Measurements from ENCODE around the gene SLC22A12.
A peak's percentile ranks its signal among the peaks of the same experiment; 100 is the strongest.

The SLC22A12 gene

DNA sequence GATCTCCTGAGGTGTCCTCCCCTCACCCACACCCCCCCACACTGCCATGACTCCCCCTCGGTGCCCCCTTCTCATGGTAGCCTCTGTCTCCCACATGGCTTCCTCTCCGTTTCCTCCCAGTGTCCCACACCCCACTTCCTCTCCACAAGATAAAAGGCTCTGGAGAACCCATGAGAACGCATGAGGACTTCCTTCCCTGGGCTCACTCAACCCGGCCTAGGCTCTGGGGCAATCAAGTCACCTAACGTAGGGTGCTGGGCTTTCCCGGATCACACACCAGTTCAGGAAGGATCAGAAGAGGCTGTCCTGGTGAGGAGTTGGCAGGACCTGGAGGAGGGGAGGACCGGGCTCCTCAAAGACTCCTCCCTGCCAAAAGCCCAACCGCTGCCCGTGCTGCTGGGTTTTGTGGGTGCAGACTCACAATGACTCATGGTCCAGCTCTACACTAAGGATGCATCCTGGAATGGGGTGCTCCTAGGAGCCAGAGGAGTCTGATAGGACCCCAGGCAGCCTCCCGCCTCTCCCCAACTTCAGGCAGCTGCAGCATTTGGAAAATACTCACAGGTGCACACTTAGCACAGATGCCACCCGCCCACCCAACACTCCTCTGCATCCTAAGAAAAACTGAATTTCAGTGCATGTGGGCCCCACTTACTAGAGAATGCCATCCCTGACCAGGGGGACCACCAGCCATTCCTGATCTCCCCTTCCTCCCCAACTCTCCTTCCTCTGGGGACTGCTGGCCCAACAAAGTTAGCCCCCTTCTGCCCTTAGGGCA is 21.0 kb downstream of the SLC22A12 start:
- H3K4me1 Mint-ChIP-seq: peaks cover 16% of the 10 kb centered on the region
- TF ChIP-seq, protein P1, sequence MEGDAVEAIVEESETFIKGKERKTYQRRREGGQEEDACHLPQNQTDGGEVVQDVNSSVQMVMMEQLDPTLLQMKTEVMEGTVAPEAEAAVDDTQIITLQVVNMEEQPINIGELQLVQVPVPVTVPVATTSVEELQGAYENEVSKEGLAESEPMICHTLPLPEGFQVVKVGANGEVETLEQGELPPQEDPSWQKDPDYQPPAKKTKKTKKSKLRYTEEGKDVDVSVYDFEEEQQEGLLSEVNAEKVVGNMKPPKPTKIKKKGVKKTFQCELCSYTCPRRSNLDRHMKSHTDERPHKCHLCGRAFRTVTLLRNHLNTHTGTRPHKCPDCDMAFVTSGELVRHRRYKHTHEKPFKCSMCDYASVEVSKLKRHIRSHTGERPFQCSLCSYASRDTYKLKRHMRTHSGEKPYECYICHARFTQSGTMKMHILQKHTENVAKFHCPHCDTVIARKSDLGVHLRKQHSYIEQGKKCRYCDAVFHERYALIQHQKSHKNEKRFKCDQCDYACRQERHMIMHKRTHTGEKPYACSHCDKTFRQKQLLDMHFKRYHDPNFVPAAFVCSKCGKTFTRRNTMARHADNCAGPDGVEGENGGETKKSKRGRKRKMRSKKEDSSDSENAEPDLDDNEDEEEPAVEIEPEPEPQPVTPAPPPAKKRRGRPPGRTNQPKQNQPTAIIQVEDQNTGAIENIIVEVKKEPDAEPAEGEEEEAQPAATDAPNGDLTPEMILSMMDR (IDR thresholded peaks at IDR 0.05; ENCODE audit: unreplicated experiment in 3 of 3): no peak
- peaks cover 20% of the 10 kb centered on the region for H3K36me3 Mint-ChIP-seq (ENCODE audit: low read depth)
- peaks cover 3% of the 10 kb centered on the region for H3K27me3 Mint-ChIP-seq (ENCODE audit: low read depth)
- H3K9me3 Mint-ChIP-seq: no peaks in the 10 kb centered on the region
- H3K4me3 Mint-ChIP-seq: no peak overlapping the region
- H3K27ac Mint-ChIP-seq: no peak overlapping the region

DNA sequence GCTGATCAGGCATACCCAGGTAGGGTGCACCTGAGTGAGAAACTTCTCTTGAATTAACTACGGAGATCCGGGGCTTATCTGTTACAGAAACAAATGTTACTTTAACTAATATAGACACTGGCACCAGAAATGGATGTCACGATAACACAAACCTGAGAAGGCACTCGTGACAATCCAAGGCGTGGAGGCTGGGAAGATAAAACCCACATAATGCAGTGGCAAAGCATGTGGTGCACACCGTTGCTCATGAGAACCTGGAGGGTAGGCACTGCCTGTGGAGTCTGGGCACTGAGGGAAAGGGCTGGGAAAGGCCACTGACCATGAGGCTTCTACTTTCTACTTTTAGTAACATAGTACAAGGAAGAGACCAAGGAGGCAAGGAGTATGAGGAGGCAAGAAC is 22.6 kb downstream of the SLC22A12 start:
- peaks cover 24% of the 10 kb centered on the region for H3K36me3 Mint-ChIP-seq (ENCODE audit: low read depth)
- TF ChIP-seq, protein P1 (IDR thresholded peaks at IDR 0.05; ENCODE audit: unreplicated experiment in 3 of 3): no peak
- H3K9me3 Mint-ChIP-seq: no peaks in the 10 kb centered on the region
- H3K4me3 Mint-ChIP-seq: no peak overlapping the region
- peak overlapping the region in 1 of 3 experiments; percentile 11 for H3K27ac Mint-ChIP-seq
- peaks cover 8% of the 10 kb centered on the region for H3K4me1 Mint-ChIP-seq
- H3K27me3 Mint-ChIP-seq (ENCODE audit: low read depth): peaks cover 6% of the 10 kb centered on the region

DNA sequence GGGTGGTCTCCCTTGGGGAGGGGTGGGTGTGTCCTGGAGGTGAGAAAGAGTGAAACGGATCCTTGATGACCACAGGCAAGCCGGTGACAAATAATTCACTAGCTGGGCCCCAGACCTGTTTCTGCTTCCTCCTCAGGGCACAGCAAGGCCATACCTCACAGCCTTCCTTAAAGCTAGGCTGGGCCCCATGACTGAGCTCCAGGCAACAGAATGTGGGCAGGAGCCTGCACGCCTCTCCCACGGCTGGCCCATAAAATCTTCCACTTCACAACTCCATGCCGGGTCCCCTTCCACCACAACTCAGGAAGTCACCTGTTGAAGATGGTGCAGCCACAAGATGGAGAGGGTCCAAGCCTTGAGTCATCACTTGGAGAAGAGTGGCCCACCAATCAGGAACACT is 23.9 kb downstream of the SLC22A12 start:
- no peaks in the 10 kb centered on the region for H3K9me3 Mint-ChIP-seq
- TF ChIP-seq, protein P1 (IDR thresholded peaks at IDR 0.05; ENCODE audit: unreplicated experiment in 3 of 3): no peak
- peaks cover 27% of the 10 kb centered on the region for H3K36me3 Mint-ChIP-seq (ENCODE audit: low read depth)
- H3K27me3 Mint-ChIP-seq (ENCODE audit: low read depth): peaks cover 6% of the 10 kb centered on the region
- H3K27ac Mint-ChIP-seq: no peak overlapping the region
- H3K4me3 Mint-ChIP-seq: no peak overlapping the region
- peaks cover 12% of the 10 kb centered on the region for H3K4me1 Mint-ChIP-seq

DNA sequence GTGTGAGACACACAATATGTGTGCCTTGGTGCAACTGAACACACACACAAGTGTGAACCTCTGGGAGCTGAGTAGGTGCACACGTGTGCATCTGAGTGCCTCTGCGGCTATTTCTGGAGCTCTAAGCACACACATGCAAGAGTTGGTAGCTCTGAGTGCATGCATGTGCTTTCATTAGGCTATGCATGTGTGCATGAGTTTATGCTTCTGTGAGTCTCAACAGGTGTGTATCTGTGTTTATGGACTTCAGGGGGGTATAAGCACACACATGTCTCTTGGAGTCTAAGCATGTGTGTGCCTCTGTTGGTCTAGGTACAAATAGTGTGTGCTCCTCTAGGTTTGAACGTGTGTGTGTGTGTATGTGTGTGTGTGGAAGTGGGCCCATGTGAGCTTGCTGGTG is 25.8 kb downstream of the SLC22A12 start:
- TF ChIP-seq, protein P1 (IDR thresholded peaks at IDR 0.05; ENCODE audit: unreplicated experiment in 3 of 3): no peak
- Mint-ChIP-seq H3K36me3 (ENCODE audit: low read depth) (peaks cover 31% of the 10 kb centered on the region), H3K27me3 (ENCODE audit: low read depth) (peaks cover 3% of the 10 kb centered on the region), H3K27ac (peak overlapping the region; percentile 58 to 100 (median 87)), H3K9me3 (no peaks in the 10 kb centered on the region), H3K4me1 (peaks cover 26% of the 10 kb centered on the region), H3K4me3 (no peak overlapping the region)

DNA sequence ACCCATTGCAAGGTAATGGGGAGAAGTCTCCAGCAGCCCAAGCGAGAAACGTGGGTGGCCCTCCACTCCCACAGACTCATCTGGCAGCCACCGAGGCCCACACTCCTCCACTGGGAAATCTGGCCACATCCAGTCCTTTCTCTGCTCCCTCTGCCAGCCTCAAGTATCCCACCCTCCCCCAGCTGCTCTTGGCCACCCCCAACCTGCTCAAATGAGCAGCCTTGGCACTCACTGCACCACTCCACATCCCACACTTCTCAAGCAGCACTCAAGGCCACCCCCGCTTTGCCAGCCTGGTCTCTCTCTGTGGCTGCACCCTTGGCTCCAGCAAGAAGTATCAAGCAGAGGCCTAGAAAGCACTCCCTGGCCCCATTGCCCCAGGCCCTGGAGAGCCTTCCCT is 28.2 kb downstream of the SLC22A12 start:
- peak overlapping the region; percentile 99 to 100 (median 99) for H3K27ac Mint-ChIP-seq
- peak overlapping the region; percentile 79 to 81 (median 81) for H3K4me3 Mint-ChIP-seq
- peaks cover 30% of the 10 kb centered on the region for H3K4me1 Mint-ChIP-seq
- TF ChIP-seq, protein P1 (IDR thresholded peaks at IDR 0.05; ENCODE audit: unreplicated experiment in 3 of 3): no peak
- no peaks in the 10 kb centered on the region for H3K9me3 Mint-ChIP-seq
- peaks cover 3% of the 10 kb centered on the region for H3K27me3 Mint-ChIP-seq (ENCODE audit: low read depth)
- H3K36me3 Mint-ChIP-seq (ENCODE audit: low read depth): peaks cover 30% of the 10 kb centered on the region
